Endothelial cell of umbilical vein (primary cell): ENCODE measurements around the gene FUT8. TPM values are rescaled to one million over a fixed set of nuclear protein-coding genes. Genes with fewer than 3 reads are reported as not detected.

ENCODE experiments used
- BruUV-seq: library from RNA; stranded (reverse); fragments of 400-500 nt; replicated peaks from 2 replicates; lab custom pipeline; 2021; lab: Mats Ljungman, UMichigan
- CTCF ChIA-PET: fragments of 300-600, 350-600 bp; sonication (Branson Sonifier 250); formaldehyde crosslinking; loops from one replicate; lab custom pipeline; 2021; ENCODE audit warnings: antibody characterized with exemption, inconsistent platforms; lab: Charles Lee
- POLR2A ChIA-PET: fragments of 300-600, 350-600 bp; sonication (Branson Sonifier 250); formaldehyde crosslinking; loops from one replicate; lab custom pipeline; 2021; ENCODE audit warnings: antibody characterized with exemption, inconsistent platforms; lab: Charles Lee
- DNase-seq: peaks from one replicate; pipeline ENCODE4 v3.0.0-alpha.2; 2011; ENCODE audit warnings: low read depth, low spot score
- FAIRE-seq: peaks from 2 replicates; lab custom pipeline; 2011; peaks lifted over from hg19 to GRCh38; lab: Jason Lieb, UNC
- H2AFZ ChIP-seq: 2 replicates; pipeline ENCODE4 v1.6.0; 2012; ENCODE audit warnings: low read depth, low read length, control low read depth, inconsistent platforms
- H3K27ac ChIP-seq: 2 replicates; pipeline ENCODE4 v1.5.1; 2011; ENCODE audit warnings: low read depth, mild to moderate bottlenecking, control low read depth, low read length, moderate library complexity; ENCODE audit not compliant: insufficient read depth
- H3K27me3 ChIP-seq, 2 experiments: 2 replicates each; pipeline versions ENCODE4 v1.6.0 to v1.6.1; 2011; ENCODE audit warnings: low read length in 2 of 2, mixed read lengths in 1 of 2; ENCODE audit not compliant: control insufficient read depth in 2 of 2, insufficient read depth in 2 of 2
- H3K36me3 ChIP-seq, 2 experiments: 2 replicates in 1 of 2; 3 replicates in 1 of 2; pipeline ENCODE4 v1.5.1; 2011; ENCODE audit warnings: low read length in 2 of 2, mild to moderate bottlenecking in 1 of 2, moderate library complexity in 1 of 2; ENCODE audit not compliant: control insufficient read depth in 2 of 2, insufficient read depth in 2 of 2; ENCODE audit errors: extremely low read depth in 1 of 2
- H3K4me1 ChIP-seq: 3 replicates; pipeline ENCODE4 v1.5.1; 2011; ENCODE audit warnings: mild to moderate bottlenecking, low read length; ENCODE audit not compliant: control insufficient read depth, insufficient read depth; ENCODE audit errors: extremely low read depth
- H3K4me2 ChIP-seq: 2 replicates; pipeline ENCODE4 v1.6.1; 2011; ENCODE audit warnings: low read length, control low read depth, mixed read lengths; ENCODE audit not compliant: insufficient read depth
- H3K4me3 ChIP-seq, 3 experiments: fragments of 200-600 bp in 1 of 3; sonication (generic), shearing (Covaris generic) in 1 of 3; replicated peaks in 1 of 3; 2 replicates each; pipeline ENCODE4 v1.5.1; 2011 to 2016; ENCODE audit warnings: control low read depth in 3 of 3, low read length in 3 of 3, mild to moderate bottlenecking in 2 of 3, inconsistent platforms in 1 of 3, low read depth in 1 of 3, moderate library complexity in 1 of 3; ENCODE audit not compliant: insufficient read depth in 1 of 3
- H3K79me2 ChIP-seq: 2 replicates; pipeline ENCODE4 v1.6.0; 2012; ENCODE audit warnings: low read length, inconsistent platforms; ENCODE audit not compliant: control insufficient read depth, insufficient read depth
- H3K9ac ChIP-seq: replicated peaks from 2 replicates; pipeline ENCODE3; 2011; ENCODE audit warnings: low read length, control low read depth; ENCODE audit not compliant: insufficient read depth; ENCODE audit errors: extremely low read depth
- H3K9me1 ChIP-seq: replicated peaks from 3 replicates; pipeline ENCODE4 v1.6.0; 2011; ENCODE audit warnings: mild to moderate bottlenecking, low read length; ENCODE audit not compliant: control insufficient read depth, insufficient read depth; ENCODE audit errors: extremely low read depth
- H3K9me3 ChIP-seq: replicated peaks from 2 replicates; pipeline ENCODE4 v1.5.1; 2012; ENCODE audit warnings: low read length, inconsistent platforms; ENCODE audit not compliant: control insufficient read depth, insufficient read depth
- H4K20me1 ChIP-seq: replicated peaks from 2 replicates; pipeline ENCODE3; 2011; ENCODE audit warnings: mild to moderate bottlenecking, low read length; ENCODE audit not compliant: control insufficient read depth, insufficient read depth; ENCODE audit errors: extremely low read depth
- CTCF ChIP-seq, 2 donors: IDR thresholded peaks; 1 replicate in 1 of 2; 2 replicates in 1 of 2; pipeline ENCODE4 v1.5.1; 2011; ENCODE audit warnings: low read length in 2 of 2, mild to moderate bottlenecking in 2 of 2, moderate library complexity in 2 of 2, control low read depth in 1 of 2, inconsistent platforms in 1 of 2, low read depth in 1 of 2; ENCODE audit not compliant: insufficient read depth in 1 of 2; ENCODE audit errors: extremely low read depth in 1 of 2
- EZH2 ChIP-seq: IDR thresholded peaks from 2 replicates; pipeline ENCODE4 v1.6.1; 2012; ENCODE audit warnings: borderline replicate concordance, low read depth, mild to moderate bottlenecking, moderate library complexity, low read length, inconsistent platforms; ENCODE audit not compliant: severe bottlenecking
- FOS ChIP-seq: IDR thresholded peaks from 2 replicates; pipeline ENCODE4 v1.6.1; 2011; ENCODE audit warnings: mild to moderate bottlenecking, low read length, moderate library complexity, borderline replicate concordance; ENCODE audit not compliant: insufficient read depth
- GATA2 ChIP-seq: IDR thresholded peaks from 2 replicates; pipeline ENCODE4 v1.7.0; 2011; ENCODE audit warnings: low read depth, mild to moderate bottlenecking, moderate library complexity, mixed read lengths, low read length; ENCODE audit not compliant: insufficient read length, insufficient read depth
- JUN ChIP-seq: IDR thresholded peaks from 2 replicates; pipeline ENCODE4 v1.6.1; 2011; ENCODE audit warnings: borderline replicate concordance, low read depth; ENCODE audit not compliant: insufficient read length, insufficient read depth
- MAX ChIP-seq: IDR thresholded peaks from 2 replicates; pipeline ENCODE4 v1.6.1; 2011; ENCODE audit not compliant: insufficient read depth, insufficient read length
- MYC ChIP-seq: IDR thresholded peaks from one replicate; pipeline ENCODE4 v1.6.1; 2011; ENCODE audit warnings: mild to moderate bottlenecking, low read depth, low read length
- POLR2A ChIP-seq: IDR thresholded peaks from 2 replicates; pipeline ENCODE4 v1.6.1; 2012; ENCODE audit warnings: low read depth, mild to moderate bottlenecking, control low read depth, low read length
- POLR2AphosphoS5 ChIP-seq: IDR thresholded peaks from 2 replicates; pipeline ENCODE4 v1.6.1; 2012; ENCODE audit warnings: low read depth, mild to moderate bottlenecking, control low read depth, low read length, moderate library complexity; ENCODE audit not compliant: insufficient read depth
- dilution Hi-C: fragments of 300-500 bp; cut with MboI; formaldehyde crosslinking; loops from one replicate; pipeline ENCODE4 v1.15.0; 2019; ENCODE audit warnings: low sequenced_read_pairs; ENCODE audit not compliant: extremely low pct_ligation_motif_present
- intact Hi-C: fragments of 100-400 bp; cut with micrococcal nuclease; formaldehyde crosslinking; loops from one replicate; pipeline ENCODE4 v1.10.0; 2022
- polyA plus RNA-seq, 4 experiments: library from polyadenylated mRNA; depleted of rRNA in 3 of 4; stranded (reverse) in 3 of 4; unstranded in 1 of 4; fragments of >200 nt; gene quantifications; 2 replicates each; pipeline versions ENCODE4 v1.2.1 to v1.2.3, GENCODE V29; 2011 to 2012; ENCODE audit warnings: missing spikeins in 1 of 4
- total RNA-seq: library from RNA; stranded (reverse); gene quantifications from 2 replicates; pipeline ENCODE4 v1.2.3, GENCODE V29; 2021

Gene FUT8
- total and polyA plus RNA-seq, 2 donors (not counting 3 experiments of a cell fraction or from before 2014, with no cell fraction given): 16.7 to 38.8 TPM

GRCh38 chr14:65422088-65422834 lies 9.7 kb downstream of the FUT8 start:
- dilution Hi-C loops: no loop called here
- H3K9ac ChIP-seq: no peak overlapping the region

More at GRCh38 chr14:65422088-65422834, 9.7 kb downstream of the FUT8 start:
- Histone ChIP-seq H3K36me3 (no peaks in the 10 kb centered on the region), H3K4me1 (peaks cover 2% of the 10 kb centered on the region), H3K27ac (no peak overlapping the region), H3K27me3 (no peaks in the 10 kb centered on the region), H3K4me2 (no peak overlapping the region), H4K20me1 (no peaks in the 10 kb centered on the region), H3K79me2 (peaks cover 63% of the 10 kb centered on the region), H3K9me3 (no peaks in the 10 kb centered on the region), H2AFZ (no peak overlapping the region), H3K9me1 (no peaks in the 10 kb centered on the region), H3K4me3 (no peak overlapping the region)
- DNase-seq (peak; percentile 12), FAIRE-seq (peak; percentile 26)
- no TSS peak for BruUV-seq
- ChIA-PET CTCF (interaction anchor here (0.7 to 0.9 kb wide), 2 partner anchors 12 to 402 kb away, joined by 3 read pairs; no protein-coding TSS in a partner anchor), POLR2A (no interaction called here)
- intact Hi-C loops: no loop called here
- TF ChIP-seq EZH2 (no peak), CTCF (IDR thresholded peaks at IDR 0.05; ENCODE audit: extremely low read depth in 1 of 2, insufficient read depth in 1 of 2, low read depth in 1 of 2, low read length in 2 of 2) (no peak), POLR2A (no peak), GATA2 (no peak), JUN (no peak), POLR2AphosphoS5 (no peak), MAX (no peak), MYC (no peak), FOS (no peak)
